HG03442 (cell line): ENCODE measurements around the gene SPATA16.
"Not testable (repeated sequence)": the region's sequence is repeated elsewhere in the genome, so short reads cannot be mapped to it uniquely, and the experiment has no call there.

Experiments used
- ATAC-seq: cut with Tn5 transposase; IDR thresholded peaks from one replicate; pipeline ENCODE4 v1.9.1; 2021; ENCODE audit warnings: mild to moderate bottlenecking, moderate library complexity; ENCODE audit not compliant: unreplicated experiment

SPATA16 gene

GRCh38 chr3:173140986-173141385 lies at the start of gene SPATA16:
TSS of gene SPATA16 (minus strand) at chr3:173141235. CDS start at chr3:173117731, 23,504 bp downstream.
- ATAC-seq: no peak

- not testable (repeated sequence) for ATAC-seq
Observed at GRCh38 chr3:173183022-173183421, 42.0 kb upstream of the SPATA16 start.

- no peak for ATAC-seq
Observed at GRCh38 chr3:173173652-173174051, 32.6 kb upstream of the SPATA16 start.

GRCh38 chr3:173159139-173159538 lies 18.1 kb upstream of the SPATA16 start:
- not testable (repeated sequence) for ATAC-seq

- not testable (repeated sequence) for ATAC-seq
Observed at GRCh38 chr3:173156533-173156932, 15.5 kb upstream of the SPATA16 start.

GRCh38 chr3:173153631-173154030 lies 12.6 kb upstream of the SPATA16 start:
- no peak for ATAC-seq

GRCh38 chr3:173139420-173139819 lies 1.6 kb downstream of the SPATA16 start:
- no peak for ATAC-seq

- ATAC-seq: no peak
Observed at GRCh38 chr3:173138026-173138425, 3.0 kb downstream of the SPATA16 start.

- no peak for ATAC-seq
Observed at GRCh38 chr3:173135059-173135458, 6.0 kb downstream of the SPATA16 start.

- no peak for ATAC-seq
Observed at GRCh38 chr3:173128633-173129032, 12.4 kb downstream of the SPATA16 start.

- no peak for ATAC-seq
Observed at GRCh38 chr3:173111321-173111720, 29.7 kb downstream of the SPATA16 start.

- no peak for ATAC-seq
Observed at GRCh38 chr3:173109143-173109542, 31.9 kb downstream of the SPATA16 start.

- ATAC-seq: no peak
Observed at GRCh38 chr3:173103469-173103868, 37.6 kb downstream of the SPATA16 start.

- ATAC-seq: no peak
Observed at GRCh38 chr3:173098959-173099358, 42.1 kb downstream of the SPATA16 start.

- ATAC-seq: no peak
Observed at GRCh38 chr3:173096994-173097785, 43.8 kb downstream of the SPATA16 start.

- no peak for ATAC-seq
Observed at GRCh38 chr3:173096140-173096539, 44.9 kb downstream of the SPATA16 start.

GRCh38 chr3:173092038-173092437 lies 49.0 kb downstream of the SPATA16 start:
- no peak for ATAC-seq

- ATAC-seq: no peak
Observed at GRCh38 chr3:173090492-173090891, 50.5 kb downstream of the SPATA16 start.

GRCh38 chr3:173089283-173089682 lies 51.8 kb downstream of the SPATA16 start:
- ATAC-seq: no peak

- ATAC-seq: no peak
Observed at GRCh38 chr3:173078525-173078924, 62.5 kb downstream of the SPATA16 start.

GRCh38 chr3:173066044-173067004 lies 74.7 kb downstream of the SPATA16 start:
- no peak for ATAC-seq

GRCh38 chr3:173065543-173065981 lies 75.5 kb downstream of the SPATA16 start:
- ATAC-seq: peak; percentile 50
